ENCODE measurements around the gene SAMD4B.
"Not testable (repeated sequence)": the region's sequence is repeated elsewhere in the genome, so short reads cannot be mapped to it uniquely, and the experiment has no call there.

Gene SAMD4B

DNA sequence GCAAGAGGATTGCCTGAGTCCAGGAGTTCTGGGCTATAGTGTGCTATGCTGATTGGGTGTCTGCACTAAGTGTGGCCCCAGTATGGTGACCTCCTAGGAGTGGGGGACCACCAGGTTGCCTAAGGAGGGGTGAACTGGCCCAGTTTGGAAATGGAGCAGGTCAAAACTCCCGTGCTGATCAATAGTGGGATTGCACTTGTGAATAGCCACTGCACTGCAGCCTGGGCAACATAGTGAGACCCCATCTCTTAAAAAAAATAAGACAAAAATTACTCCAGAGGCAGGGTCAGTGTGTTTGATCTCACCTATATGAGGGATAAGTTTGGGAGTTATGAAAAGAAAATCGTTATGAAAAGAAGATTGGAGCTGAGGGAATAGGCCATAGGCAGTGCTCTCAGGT is 27.0 kb downstream of the SAMD4B start:
- no peak for DNase-seq

DNA sequence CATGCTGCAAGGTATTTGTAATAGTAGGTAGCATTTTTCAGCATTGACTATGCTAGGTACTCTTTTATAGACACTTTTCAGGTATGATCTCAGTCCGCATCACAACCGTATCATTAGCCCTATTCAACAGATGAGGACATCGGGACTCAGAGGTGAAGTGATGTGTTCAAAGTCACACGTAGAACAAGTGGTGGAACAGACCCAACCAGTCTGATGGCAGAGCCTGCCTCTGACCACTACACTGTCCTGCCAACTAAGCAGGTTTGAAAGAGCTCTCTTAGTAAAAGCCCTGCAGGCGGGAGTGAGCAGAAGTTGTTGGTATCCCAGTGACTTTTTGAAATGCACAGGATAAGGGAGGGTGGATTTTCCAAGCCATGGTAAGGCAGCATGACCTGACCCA is 28.5 kb downstream of the SAMD4B start:
- no peak for DNase-seq

DNA sequence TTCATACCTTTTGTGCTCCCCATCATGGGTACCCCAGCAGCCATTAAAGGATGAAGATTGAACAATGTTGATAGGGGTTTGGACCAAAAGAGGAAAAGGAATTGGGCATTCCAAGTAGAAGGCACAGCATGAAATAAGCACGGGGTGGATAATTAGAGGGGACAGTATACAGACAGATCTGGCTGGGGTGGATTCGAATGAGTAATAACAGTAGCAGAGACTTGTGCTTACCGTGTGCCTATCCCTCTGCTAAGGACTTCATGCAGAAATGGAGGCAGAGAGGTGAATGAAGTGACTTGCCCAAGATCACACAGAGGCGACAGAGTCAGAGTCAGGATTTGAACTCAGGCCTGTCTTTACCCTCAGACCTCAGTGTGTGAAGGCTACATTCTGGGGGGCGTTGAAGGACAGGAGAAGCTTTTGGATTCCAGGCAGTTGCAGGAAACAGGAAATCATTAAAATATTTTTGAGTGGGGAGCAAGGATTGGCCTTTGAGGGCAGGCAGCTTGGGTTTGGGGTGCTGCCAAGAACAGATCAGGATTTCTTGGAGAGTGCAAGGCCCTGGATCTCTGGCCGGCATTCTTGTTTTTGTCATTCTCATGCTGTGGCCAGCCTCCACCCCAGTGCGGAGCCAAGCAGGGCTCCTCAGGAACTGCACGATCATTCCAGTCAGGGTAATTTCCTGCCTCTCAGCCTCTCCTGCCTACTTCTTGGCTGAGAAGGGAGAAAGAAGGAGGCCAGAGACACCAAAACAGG is 30.0 kb downstream of the SAMD4B start:
- peak; percentile 97 for DNase-seq

DNA sequence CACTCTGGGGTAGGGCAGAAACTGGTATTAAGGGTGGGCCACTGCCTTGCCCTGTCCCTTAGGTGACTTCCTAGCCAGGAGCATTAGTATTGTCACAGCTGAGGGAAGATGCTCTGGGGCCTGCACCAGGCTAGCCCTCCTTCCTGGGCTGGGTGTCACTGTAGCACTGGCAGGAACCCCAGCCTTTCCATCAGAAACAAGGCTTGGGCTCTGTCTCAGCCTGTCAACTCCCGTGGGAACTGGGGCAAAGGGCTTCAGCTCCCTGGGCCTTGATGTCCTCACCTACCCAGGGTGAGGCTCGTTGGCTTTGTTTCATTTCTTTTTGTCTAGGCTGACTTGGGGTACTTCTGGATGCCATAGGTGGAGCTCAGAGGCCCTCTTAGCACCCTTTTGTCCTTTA is 30.7 kb downstream of the SAMD4B start:
- no peak for DNase-seq

DNA sequence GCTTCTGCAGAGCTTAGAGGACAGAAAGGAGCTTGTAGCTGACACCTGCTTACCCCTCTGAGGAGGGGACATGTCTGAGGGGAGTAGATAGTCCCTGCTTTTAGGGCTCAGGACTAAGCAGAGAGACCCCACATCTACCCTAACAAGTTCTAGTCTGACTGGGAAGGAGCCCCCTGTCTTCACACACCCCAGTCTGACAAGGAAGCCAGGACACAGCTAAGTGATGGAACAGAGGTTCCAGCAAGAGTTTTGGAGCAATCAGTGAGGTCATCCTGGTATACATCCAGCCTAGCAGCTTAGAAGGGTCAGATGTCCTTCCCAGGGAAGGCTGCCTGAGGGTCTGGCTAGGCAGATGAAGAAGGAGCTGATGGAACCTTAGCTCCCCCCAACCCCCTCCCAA is 33.7 kb downstream of the SAMD4B start:
- no peak for DNase-seq

DNA sequence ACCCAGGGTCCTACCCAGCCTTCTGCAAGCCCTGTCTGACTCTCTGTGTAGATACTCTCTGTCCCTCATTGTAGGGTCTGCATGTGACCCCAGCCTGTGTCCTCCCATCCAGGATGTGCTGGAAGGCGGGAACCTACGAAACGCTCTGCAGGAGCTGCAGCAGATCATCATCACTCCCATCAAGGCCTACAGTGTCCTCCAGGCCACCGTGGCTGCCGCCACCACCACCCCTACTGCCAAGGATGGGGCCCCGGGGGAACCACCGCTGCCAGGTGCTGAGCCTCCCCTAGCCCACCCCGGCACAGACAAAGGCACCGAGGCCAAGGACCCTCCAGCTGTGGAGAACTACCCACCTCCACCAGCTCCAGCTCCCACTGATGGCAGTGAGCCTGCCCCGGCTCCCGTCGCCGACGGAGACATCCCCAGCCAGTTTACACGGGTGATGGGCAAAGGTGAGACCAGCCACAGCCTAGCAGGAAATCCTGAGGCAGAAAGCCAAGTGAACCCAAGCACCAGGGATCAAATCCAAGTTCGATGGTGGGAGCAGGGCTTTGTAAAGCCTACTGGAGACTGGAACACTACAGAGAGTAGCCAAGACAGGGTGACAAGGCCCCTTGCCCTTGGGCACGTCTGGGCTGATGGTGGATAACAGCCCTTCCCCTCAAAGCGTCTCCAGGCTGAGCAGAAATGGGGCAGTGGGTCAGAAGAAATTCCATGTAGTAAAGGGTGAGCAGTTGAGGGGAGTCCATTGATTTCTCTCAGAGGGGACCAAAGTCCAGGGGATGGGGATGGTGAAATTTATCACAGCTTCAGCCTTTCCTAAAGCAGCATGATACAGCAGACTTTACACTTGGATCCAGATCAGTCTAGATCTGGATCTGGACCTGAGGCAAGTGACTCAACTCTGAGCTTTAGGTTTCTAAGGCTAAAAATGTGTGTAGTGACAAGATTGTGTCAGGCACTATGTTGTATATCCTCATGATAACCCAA is 35.4 kb downstream of the SAMD4B start:
- DNase-seq: no peak

DNA sequence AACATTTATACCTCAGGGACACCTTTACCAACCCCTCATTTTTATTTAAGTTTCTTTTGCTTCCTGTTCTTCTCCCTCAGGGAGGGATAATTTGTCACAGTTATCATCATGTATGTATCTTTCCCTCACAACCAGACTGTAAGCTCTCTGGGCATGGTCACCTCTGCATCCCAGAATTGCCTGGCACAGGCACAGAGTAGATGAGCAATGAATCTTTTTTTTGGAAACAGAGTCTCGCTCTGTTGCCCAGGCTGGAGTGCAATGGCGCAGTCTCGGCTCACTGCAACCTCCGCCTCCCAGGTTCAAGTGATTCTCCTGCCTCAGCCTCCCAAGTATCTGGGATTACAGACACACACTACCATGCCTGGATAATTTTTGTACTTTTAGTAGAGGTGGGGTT is 37.1 kb downstream of the SAMD4B start:
- DNase-seq: not testable (repeated sequence)

DNA sequence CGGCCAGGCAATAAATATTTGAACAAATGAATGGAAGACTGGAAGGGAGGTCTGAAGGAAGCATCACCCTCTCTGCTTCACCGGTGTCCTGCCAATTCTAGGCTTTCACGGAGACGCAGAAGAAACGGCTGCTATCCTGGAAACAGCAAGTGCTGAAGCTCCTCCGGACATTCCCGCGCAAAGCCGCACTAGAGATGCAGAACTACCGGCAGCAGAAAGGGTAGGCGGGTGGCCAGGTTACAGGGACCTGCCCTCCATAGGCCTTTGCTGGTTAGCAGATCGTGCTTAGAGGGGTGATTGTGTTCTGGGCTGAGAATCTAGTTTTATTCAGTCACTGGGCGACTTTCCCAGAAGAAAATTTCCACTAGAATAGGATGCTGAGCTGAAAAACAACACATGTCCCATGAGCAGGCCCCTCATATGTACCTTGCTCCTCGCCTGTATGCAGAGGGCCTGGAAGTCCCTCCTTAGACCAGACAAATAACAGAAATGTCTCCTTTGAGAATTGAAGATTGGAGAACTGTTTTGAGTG is 37.7 kb downstream of the SAMD4B start:
- DNase-seq: no peak

DNA sequence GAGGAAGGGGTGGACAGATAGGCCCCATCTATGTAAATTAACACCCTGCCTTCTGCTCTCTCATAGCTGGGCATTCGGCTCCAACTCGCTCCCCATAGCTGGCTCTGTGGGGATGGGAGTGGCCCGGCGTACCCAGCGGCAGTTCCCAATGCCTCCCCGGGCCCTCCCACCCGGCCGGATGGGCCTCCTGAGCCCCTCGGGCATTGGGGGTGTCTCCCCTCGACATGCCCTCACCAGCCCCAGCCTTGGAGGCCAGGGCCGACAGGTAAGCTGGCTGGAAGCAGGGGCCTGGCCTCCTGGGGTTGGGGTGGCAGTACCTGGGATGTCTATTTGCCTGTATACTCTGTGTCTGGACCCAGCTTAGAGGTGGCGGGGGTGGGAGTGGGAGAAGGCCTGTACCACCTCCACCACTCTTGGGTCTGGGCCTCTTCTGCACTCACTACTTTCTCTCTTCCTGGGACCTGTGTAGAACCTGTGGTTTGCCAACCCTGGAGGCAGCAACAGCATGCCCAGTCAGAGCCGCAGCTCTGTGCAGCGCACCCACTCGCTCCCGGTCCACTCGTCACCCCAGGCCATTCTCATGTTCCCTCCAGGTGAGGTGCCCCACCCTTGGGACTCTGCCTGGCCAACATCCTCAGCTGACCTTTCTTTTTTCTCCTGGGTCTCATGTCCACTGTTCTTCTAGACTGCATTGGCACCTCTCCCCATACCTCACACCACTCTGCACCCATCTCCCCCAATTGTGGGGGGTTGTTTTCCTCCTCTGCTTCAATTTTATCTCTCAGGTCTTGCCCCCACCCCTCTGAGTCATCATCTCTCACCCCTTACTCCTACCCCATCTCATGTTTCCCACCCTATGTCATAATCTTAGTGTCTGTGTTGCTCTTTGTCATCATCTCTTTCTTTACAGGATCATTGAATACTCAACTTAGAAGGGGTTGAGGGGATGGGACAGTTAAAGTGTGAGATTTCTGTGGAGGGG is 38.6 kb downstream of the SAMD4B start:
- no peak for DNase-seq

DNA sequence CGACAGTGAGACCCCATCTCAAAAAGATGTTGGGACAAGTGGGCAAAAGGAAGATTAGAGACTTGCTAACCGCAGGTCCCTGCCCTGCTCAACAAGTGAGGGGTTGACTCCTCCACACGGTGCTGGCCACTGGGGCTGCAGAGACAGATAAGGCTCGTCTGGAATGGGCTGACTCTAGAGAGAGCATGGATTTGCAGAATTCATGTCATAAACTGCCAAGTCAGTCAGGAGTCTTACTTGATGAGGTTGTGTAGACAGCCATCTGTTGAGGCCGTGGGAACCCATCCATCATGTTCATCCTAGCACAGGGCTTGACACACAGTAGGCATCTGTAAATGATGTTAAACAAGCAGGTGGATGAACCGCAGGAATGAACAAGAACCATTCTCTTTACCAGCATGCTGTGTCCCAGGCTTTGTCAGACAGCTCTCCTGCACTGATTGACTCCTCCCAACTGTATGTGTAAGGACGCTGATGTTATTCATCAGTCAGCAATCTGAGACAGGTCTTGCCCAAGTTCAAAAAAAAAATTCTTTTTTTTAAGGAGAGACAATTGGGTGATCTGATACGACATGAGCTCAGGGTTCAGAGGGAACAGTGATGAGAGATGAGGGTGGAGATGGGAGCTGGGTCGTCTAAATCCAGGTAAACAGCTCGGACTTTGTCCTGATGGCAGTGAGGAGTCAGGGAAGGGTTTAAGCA is 39.8 kb downstream of the SAMD4B start:
- DNase-seq: no peak

DNA sequence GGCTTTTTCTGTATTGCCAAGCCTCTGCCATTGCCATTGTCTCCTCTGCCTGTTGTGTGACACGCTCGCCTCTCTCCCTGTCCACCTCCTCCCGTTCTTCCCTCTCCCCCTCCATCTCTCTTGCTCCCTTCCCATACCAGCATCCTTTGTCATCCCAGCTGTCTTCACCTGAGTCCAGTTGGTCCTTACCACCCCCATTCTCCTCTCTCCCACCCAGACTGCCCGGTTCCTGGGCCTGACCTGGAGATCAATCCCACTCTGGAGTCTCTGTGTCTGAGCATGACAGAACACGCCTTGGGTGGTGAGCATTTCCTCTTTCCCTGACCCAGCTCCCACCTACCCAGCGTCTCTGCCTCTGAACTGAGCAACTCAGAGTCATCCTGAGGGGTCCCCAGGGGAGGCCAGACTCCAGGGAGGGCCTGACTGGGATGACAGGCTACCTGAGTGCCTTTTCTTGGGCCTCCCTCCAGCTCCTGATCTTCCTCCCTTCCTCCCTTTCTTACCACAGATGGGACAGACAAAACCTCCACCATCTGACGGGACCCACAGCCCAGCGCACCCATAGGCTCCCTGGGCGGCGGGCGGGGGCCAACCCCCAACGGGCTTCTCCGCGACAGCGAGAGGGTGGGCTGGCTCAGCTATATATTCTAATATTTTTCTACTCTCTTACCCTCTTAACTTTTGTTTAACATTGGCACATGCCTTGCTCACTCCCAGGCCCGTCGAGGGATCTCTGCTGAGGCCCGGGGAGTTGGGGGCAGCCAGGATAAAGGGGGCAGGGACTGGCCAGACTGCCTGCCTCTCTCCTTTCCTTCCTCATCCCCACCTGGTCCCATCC is 41.0 kb downstream of the SAMD4B start:
- DNase-seq: no peak

DNA sequence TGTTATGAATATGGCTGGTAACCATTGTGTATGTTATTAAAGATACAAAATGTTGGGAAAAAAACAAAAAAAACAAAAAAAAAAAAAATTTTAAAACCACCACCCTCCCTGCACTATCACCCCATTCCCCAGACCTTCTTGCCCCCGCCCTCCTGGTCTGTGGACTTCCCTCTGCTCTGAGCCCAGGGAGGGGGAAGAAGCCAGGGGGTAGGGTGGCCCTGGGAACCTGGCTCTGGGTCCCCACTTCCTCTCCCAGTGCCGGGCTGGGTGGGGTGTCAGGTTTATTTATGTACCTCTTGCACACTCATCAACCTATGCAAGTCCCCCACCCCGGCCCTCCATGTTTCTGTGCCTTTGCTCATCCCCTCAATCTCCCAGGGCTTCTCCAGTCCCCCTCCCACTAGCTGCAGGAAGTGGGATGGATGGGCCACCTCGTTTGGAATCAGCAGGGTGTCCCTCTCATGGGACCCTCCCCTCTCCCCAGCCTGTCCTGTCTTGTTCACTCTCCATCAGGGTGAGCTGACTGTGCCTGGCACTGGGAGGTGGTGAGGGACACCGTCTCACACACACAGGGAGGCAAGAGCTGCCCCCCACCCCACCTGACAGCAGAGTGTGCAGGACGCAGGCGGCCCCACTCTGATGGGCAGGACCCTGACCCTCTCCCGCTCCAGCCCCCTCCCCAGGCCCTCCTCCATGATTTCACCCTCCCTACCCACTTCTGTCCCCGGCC is 42.8 kb downstream of the SAMD4B start:
- DNase-seq: no peak

DNA sequence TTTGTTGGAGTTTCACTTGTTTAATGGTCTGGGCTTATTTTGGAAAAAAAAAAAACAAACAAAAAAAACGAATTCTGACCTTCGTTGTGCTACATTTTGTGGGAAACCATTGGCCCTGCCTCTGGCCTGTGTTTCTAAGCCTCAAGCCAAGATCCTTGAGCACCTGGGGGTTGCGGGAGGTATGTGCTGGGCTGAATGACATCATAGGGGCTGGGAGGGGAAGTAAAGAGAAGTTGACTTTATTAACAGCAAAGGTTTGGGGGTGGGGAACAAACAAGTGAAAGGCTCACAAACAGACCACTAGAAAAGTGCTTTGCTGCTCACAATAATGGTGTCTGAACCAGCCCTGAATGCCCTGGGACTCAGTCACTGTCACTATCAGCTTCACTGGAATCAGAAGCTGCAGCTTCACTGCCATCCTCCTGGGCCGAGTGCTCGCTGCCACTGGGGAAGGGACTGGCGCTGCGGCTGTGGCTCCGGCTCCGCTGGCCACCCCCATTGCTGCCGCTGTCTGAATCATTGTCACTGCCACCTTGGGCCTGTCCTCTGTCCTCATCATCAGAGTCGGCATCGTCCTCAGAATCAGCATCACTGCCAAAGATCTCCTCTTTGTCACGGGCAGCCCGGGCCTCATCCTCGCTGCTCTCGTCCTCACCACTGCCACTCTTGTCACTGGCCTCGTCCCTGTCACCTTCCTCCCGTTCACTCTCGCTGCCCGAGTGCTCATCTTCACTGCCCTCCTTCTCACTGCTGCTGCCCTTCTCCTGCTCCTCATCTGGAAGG is 43.6 kb downstream of the SAMD4B start:
- DNase-seq: no peak

DNA sequence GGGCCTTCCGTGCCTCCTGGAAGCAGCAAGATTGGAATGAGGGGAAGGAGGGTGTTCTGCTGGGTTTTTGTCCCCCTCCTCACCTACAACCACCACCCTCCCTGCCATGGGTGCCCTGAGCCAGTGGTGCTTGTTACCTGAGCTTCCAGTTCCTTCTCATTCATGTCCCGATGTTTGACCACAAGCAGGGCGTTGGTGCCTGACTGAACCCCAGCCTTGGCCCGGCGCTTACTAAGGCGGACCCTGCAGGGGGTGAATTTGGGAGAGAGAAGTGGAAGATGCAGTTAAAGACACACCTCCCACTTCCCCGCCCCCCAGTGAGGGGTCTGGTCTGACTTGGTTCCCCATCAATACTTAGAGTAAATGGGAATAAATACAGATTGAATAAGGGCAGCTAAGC is 44.3 kb downstream of the SAMD4B start:
- no peak for DNase-seq

DNA sequence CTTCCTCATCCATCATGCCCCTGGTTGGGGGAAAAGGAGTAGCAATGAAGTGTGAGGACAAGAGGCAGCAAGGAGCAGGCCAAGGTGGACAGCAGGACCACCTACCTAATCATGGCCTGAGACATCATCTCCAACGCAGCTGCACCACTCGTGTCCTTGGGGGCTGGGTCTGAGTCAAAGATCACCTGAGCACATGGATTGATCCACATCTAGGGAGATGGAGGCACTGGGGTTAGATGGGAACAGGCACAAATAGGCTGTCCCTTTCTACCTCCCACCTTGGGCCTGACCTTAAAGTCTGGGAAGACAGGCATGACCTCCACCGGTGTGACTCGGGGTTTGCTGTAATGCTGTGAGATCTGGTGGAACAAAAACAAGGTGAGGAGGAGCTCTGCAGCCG is 46.4 kb downstream of the SAMD4B start:
- no peak for DNase-seq

DNA sequence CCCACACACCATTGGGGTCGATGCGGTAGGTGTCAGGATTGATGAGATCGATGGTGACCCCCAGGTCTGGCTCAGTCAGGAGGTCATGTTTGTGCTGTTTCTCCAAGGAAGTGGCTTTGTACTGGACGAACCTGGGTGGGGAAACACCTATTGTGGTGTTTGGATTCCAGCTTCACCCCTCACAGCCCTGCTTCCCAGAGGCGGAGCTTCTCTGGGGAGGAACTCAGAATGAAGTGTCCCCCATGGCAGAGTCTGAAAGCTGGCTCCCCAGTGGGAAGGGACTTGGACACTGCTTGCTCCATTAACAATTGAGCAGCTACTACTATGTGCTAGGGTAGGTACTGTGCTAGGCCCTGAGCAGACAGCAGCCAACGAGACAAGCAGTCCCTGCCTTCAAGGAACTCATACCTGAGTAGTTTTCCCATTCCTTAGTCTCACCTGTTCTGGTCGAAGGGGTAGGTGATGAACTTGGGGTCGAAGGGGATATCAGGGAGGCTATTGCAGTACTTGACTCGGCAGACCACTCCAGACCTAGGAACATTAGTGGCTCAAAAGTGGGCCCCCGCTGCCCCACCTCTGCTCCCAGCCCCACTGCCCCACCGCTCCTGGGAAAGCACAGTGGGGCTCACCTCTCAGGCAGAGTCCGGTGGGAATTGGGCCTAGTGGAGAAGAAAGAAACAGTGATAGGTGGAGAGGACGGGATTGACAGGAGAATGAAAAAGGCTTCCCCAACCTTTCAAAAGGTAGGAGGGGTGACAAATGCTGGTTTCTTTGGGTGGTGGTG is 47.6 kb downstream of the SAMD4B start:
- no peak for DNase-seq

DNA sequence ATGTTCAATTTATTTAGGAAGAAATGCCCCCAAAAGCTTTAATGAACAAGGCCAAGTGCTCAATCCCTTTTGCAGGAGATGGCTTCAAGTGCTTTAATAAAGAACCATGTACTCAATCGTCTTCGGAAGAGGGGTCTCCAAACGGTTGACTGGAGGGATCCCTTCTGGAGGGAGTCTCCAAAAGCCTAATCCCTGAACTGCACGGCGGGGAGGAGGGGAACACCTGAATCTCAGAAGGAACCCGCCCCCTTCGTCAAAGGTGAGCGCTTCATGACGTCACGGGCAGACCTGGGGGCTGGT is 48.2 kb downstream of the SAMD4B start:
- DNase-seq: no peak

DNA sequence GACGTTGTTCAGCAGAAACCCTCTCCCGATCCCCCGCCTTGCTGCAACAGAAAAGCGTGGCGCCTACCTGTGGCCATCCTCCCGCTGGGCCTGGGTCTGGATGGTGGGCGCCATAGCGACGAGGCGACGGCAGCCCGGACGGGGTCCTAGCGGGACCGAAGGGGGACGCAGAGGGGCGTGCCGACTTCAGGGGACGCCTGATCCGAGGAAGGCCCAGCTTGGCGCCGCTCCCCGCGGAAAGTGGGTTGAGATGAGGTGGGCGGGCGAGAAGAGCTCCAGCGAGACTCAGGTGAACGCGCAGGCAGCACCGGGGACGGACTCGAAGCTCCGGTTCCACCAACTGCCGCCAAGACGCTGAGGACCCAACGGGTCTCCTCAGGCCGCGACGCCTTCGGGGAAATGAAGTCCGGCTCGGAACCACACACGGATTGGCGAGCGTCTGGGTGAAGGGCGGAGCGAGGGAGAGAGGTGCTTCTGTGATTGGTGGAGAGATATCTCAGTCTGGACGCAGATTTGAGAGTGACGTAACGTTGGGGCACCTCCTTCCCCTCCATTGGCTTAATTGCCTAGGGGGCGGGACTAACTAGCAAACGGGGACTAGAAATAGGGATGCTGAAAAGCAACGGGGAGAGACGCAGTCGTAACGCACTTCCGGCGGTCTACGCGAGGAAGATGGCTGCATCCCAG is 48.7 kb downstream of the SAMD4B start, which contains the start of the genes MED29 and PAF1:
MED29 (plus strand) TSS at position 628 of the 687 bp plus-strand sequence; CDS start at position 673, 45 bp downstream.
PAF1 (minus strand) TSS at position 356 of the 687 bp plus-strand sequence; CDS start at position 114, 242 bp downstream.
- DNase-seq: peak; percentile 100

Measured in fibroblast of skin of abdomen (primary cell).